ENCODE data around the gene FOXP1.
A peak's percentile ranks its signal among the peaks of the same experiment; 100 is the strongest.

The FOXP1 gene

DNA sequence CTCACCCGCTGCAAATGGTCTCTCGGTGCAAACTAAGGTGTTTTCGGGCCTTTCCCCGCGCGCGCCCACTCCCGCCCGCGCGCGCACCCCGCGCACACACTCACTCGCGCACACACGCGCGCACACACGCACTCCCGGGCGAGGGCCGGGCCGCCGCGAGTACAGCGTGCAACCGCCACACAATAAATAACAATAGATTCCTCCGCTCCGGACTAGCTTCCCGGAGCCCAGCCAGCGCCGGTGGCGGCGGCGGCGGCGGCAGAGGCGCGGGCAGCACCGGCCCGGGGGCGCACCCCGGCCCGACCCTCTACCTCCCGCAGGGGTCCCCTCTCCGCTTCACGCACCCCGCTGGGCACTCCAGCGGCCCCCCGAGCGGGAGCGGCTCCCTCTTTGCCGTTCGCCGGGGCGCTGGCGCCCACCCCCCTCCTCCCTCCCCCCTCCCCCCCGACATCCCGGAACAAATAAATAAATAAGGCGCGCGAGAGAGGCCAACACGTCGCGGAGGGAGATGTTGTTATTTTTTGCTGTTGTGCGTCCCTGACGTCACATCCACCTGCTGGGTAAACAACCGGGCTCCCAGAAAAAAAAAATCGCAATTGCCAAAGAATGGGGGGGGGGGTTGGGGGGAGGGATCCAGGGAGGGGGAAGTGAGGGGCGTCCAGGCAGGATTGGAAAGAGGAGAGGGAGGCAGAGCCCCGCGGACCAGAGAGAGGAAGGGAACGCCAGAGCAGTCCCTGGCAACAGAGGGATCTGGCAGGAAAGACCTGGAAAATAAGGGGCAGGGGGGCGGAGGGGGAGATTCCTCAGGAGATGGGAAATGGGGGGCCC, at the start of gene FOXP1:
FOXP1 (minus strand) TSS at position 163 of the 828 bp plus-strand sequence. CDS start 385,347 bp downstream, outside the sequence.
- peak; percentile 33 for ATAC-seq
- no peak for TF ChIP-seq POU6F1 (CRISPR knock-in tag; IDR thresholded peaks at IDR 0.05; ENCODE audit: borderline replicate concordance, low read depth)
- 0 out of 2 replicates have a peak, but pooled peaks have one; percentile 11 for TF ChIP-seq PATZ1 (CRISPR knock-in tag; IDR thresholded peaks at IDR 0.05; ENCODE audit: borderline replicate concordance)
- TF ChIP-seq CSDC2 (CRISPR knock-in tag; IDR thresholded peaks at IDR 0.05): no peak
- TF ChIP-seq ARNTL (CRISPR knock-in tag; IDR thresholded peaks at IDR 0.05; ENCODE audit: borderline replicate concordance, low read depth): no peak
- TF ChIP-seq, protein P1, sequence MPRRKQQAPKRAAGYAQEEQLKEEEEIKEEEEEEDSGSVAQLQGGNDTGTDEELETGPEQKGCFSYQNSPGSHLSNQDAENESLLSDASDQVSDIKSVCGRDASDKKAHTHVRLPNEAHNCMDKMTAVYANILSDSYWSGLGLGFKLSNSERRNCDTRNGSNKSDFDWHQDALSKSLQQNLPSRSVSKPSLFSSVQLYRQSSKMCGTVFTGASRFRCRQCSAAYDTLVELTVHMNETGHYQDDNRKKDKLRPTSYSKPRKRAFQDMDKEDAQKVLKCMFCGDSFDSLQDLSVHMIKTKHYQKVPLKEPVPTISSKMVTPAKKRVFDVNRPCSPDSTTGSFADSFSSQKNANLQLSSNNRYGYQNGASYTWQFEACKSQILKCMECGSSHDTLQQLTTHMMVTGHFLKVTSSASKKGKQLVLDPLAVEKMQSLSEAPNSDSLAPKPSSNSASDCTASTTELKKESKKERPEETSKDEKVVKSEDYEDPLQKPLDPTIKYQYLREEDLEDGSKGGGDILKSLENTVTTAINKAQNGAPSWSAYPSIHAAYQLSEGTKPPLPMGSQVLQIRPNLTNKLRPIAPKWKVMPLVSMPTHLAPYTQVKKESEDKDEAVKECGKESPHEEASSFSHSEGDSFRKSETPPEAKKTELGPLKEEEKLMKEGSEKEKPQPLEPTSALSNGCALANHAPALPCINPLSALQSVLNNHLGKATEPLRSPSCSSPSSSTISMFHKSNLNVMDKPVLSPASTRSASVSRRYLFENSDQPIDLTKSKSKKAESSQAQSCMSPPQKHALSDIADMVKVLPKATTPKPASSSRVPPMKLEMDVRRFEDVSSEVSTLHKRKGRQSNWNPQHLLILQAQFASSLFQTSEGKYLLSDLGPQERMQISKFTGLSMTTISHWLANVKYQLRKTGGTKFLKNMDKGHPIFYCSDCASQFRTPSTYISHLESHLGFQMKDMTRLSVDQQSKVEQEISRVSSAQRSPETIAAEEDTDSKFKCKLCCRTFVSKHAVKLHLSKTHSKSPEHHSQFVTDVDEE (CRISPR knock-in tag; IDR thresholded peaks at IDR 0.05): 0 out of 2 replicates have a peak, but pooled peaks have one; percentile 11

- TF ChIP-seq ZNF565 (CRISPR knock-in tag; conservative IDR thresholded peaks at IDR 0.05; ENCODE audit: low read depth) (no peak), BACH2 (CRISPR knock-in tag; IDR thresholded peaks at IDR 0.05; ENCODE audit: borderline replicate concordance) (no peak), ISL1 (CRISPR knock-in tag; IDR thresholded peaks at IDR 0.05) (no peak), GLIS3 (CRISPR knock-in tag; IDR thresholded peaks at IDR 0.05) (no peak), RARB (CRISPR knock-in tag; IDR thresholded peaks at IDR 0.05) (no peak), ESRRG (CRISPR knock-in tag; IDR thresholded peaks at IDR 0.05) (no peak), SNAI2 (CRISPR knock-in tag; IDR thresholded peaks at IDR 0.05) (no peak), PPARA (CRISPR knock-in tag; IDR thresholded peaks at IDR 0.05; ENCODE audit: borderline replicate concordance) (no peak), POU6F1 (CRISPR knock-in tag; IDR thresholded peaks at IDR 0.05; ENCODE audit: borderline replicate concordance, low read depth) (no peak), ZNF8 (CRISPR knock-in tag; IDR thresholded peaks at IDR 0.05) (no peak), TCF4 (CRISPR knock-in tag; IDR thresholded peaks at IDR 0.05; ENCODE audit: borderline replicate concordance) (no peak), ZC3H10 (CRISPR knock-in tag; IDR thresholded peaks at IDR 0.05) (no peak), CSDC2 (CRISPR knock-in tag; IDR thresholded peaks at IDR 0.05) (no peak), ZFP3 (CRISPR knock-in tag; IDR thresholded peaks at IDR 0.05) (no peak), ZFP30 (CRISPR knock-in tag; IDR thresholded peaks at IDR 0.05) (no peak)
- TF ChIP-seq, protein P2, sequence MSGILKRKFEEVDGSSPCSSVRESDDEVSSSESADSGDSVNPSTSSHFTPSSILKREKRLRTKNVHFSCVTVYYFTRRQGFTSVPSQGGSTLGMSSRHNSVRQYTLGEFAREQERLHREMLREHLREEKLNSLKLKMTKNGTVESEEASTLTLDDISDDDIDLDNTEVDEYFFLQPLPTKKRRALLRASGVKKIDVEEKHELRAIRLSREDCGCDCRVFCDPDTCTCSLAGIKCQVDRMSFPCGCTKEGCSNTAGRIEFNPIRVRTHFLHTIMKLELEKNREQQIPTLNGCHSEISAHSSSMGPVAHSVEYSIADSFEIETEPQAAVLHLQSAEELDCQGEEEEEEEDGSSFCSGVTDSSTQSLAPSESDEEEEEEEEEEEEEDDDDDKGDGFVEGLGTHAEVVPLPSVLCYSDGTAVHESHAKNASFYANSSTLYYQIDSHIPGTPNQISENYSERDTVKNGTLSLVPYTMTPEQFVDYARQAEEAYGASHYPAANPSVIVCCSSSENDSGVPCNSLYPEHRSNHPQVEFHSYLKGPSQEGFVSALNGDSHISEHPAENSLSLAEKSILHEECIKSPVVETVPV (CRISPR knock-in tag; IDR thresholded peaks at IDR 0.05): no peak
- TF ChIP-seq, protein P1 (CRISPR knock-in tag; IDR thresholded peaks at IDR 0.05): no peak
- TF ChIP-seq, protein P3, sequence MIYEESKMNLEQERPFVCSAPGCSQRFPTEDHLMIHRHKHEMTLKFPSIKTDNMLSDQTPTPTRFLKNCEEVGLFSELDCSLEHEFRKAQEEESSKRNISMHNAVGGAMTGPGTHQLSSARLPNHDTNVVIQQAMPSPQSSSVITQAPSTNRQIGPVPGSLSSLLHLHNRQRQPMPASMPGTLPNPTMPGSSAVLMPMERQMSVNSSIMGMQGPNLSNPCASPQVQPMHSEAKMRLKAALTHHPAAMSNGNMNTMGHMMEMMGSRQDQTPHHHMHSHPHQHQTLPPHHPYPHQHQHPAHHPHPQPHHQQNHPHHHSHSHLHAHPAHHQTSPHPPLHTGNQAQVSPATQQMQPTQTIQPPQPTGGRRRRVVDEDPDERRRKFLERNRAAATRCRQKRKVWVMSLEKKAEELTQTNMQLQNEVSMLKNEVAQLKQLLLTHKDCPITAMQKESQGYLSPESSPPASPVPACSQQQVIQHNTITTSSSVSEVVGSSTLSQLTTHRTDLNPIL (CRISPR knock-in tag; IDR thresholded peaks at IDR 0.05; ENCODE audit: low read depth): no peak
- no peak for ATAC-seq
These were observed 46.2 kb upstream of the FOXP1 start for GRCh38 chr3:71629711-71630110.

Data from SK-N-SH treated with all-trans-retinoic acid at 6 μM for 48 hours (cell line).